Nephron progenitor cell (in vitro differentiated cells): ENCODE measurements around the gene TIPARP.

Experiments used
- DNase-seq: peaks from one replicate; pipeline ENCODE4 v3.0.0; 2021
- H3K27ac Mint-ChIP-seq: 2 replicates; pipeline ENCODE4 v1.8.0; 2021; ENCODE audit warnings: mild to moderate bottlenecking, moderate library complexity, mixed read lengths
- H3K27me3 Mint-ChIP-seq: 2 replicates; pipeline ENCODE4 v1.8.0; 2021; ENCODE audit warnings: mild to moderate bottlenecking, low read depth, mixed read lengths; ENCODE audit not compliant: poor library complexity
- H3K36me3 Mint-ChIP-seq: 2 replicates; pipeline ENCODE4 v1.8.0; 2021; ENCODE audit warnings: low read depth, mixed read lengths
- H3K4me1 Mint-ChIP-seq: 2 replicates; pipeline ENCODE4 v1.8.0; 2021; ENCODE audit warnings: mixed read lengths
- H3K4me3 Mint-ChIP-seq: 2 replicates; pipeline ENCODE4 v1.8.0; 2021; ENCODE audit warnings: mild to moderate bottlenecking, moderate library complexity, mixed read lengths
- H3K9me3 Mint-ChIP-seq: 2 replicates; pipeline ENCODE4 v1.8.0; 2021; ENCODE audit warnings: mild to moderate bottlenecking, moderate library complexity, mixed read lengths
- TF ChIP-seq, protein P1 (sequence below): fragments of 200-600 bp; sonication (generic); IDR thresholded peaks from 2 replicates; pipeline ENCODE4 v1.5.0; 2021; ENCODE audit warnings: antibody characterized with exemption

Gene TIPARP

DNA sequence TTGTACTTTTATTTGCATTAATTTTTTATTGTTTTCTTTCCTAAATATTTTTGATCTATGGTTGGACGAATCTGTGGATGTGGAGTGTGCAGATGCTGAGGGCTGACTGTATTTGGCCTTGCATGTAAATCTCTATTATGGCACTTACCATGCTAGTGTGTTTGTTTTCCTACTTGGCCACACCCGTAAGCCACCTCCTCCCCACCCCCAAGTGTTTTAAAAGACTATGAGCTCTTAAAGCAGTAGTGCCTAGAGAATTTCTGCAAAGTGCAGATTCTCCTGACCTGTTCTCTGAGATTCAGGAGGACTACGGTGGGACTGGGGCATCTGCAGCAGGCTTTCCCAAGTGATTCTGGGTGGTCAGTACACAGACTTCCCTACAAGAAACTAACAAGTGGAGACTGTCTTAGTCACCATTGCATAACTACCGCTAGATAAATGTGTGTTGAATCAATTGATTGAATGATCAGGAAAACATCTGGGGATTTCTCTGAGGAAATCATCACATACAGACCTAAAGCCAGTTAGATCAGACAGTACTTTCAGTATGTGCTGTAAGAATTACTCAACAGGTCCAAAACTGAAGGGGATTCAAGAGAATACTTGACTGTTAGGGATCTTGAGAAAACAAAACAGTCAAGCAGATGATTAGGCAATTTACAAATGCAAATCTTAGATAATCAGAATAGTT, 6.2 kb upstream of the TIPARP start:
- Mint-ChIP-seq H3K9me3 (no peaks in the 10 kb centered on the region), H3K4me1 (peaks cover 35% of the 10 kb centered on the region), H3K27ac (no peak overlapping the region), H3K4me3 (no peak overlapping the region), H3K27me3 (peaks cover 4% of the 10 kb centered on the region), H3K36me3 (no peaks in the 10 kb centered on the region)
- TF ChIP-seq, protein P1, sequence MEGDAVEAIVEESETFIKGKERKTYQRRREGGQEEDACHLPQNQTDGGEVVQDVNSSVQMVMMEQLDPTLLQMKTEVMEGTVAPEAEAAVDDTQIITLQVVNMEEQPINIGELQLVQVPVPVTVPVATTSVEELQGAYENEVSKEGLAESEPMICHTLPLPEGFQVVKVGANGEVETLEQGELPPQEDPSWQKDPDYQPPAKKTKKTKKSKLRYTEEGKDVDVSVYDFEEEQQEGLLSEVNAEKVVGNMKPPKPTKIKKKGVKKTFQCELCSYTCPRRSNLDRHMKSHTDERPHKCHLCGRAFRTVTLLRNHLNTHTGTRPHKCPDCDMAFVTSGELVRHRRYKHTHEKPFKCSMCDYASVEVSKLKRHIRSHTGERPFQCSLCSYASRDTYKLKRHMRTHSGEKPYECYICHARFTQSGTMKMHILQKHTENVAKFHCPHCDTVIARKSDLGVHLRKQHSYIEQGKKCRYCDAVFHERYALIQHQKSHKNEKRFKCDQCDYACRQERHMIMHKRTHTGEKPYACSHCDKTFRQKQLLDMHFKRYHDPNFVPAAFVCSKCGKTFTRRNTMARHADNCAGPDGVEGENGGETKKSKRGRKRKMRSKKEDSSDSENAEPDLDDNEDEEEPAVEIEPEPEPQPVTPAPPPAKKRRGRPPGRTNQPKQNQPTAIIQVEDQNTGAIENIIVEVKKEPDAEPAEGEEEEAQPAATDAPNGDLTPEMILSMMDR, result no peak
- no peak for DNase-seq

DNA sequence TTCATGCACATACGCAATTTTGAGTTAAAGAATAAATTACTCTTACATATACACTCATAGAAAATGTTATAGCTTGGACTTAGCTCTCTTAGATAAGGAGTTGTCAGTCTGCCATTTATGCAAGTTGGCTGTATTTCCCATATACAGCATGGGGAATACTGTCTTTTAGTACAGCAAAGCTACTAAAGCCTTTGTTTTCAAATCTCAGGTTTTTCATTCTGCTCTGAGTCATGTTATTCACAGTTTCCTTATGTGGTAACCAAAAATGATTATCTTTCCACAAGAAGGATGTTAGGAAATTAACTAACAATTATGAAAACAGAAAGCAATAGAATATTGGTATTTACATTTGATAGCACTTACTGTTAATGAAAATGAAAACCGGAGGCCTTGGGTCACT, 4.3 kb upstream of the TIPARP start:
- DNase-seq, result no peak
- Mint-ChIP-seq H3K4me1 (peaks cover 31% of the 10 kb centered on the region), H3K9me3 (no peaks in the 10 kb centered on the region), H3K27ac (no peak overlapping the region), H3K27me3 (peaks cover 7% of the 10 kb centered on the region), H3K36me3 (no peaks in the 10 kb centered on the region), H3K4me3 (no peak overlapping the region)
- TF ChIP-seq, protein P1, result no peak

DNA sequence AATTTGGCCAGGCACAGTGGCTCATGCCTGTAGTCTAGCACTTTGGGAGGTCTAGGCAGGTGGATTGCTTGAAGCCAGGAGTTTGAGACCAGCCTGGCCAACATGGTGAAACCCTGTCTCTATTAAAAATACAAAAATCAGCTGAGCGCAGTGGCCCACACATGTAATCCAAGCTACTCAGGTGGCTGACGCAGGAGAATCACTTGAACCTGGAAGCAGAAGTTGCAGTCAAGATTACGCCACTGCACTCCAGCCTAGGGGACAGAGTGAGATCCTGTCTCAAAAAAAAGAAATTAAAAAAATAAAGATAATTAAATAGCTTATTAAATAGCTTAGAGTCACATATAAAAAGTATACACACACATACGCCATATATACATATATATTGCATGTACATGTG, 3.7 kb upstream of the TIPARP start:
- H3K4me3 Mint-ChIP-seq, result no peak overlapping the region
- TF ChIP-seq, protein P1, result no peak
- no peaks in the 10 kb centered on the region for H3K36me3 Mint-ChIP-seq
- peaks cover 7% of the 10 kb centered on the region for H3K27me3 Mint-ChIP-seq
- H3K27ac Mint-ChIP-seq, result no peak overlapping the region
- DNase-seq, result no peak
- H3K9me3 Mint-ChIP-seq, result no peaks in the 10 kb centered on the region
- H3K4me1 Mint-ChIP-seq, result peaks cover 25% of the 10 kb centered on the region

DNA sequence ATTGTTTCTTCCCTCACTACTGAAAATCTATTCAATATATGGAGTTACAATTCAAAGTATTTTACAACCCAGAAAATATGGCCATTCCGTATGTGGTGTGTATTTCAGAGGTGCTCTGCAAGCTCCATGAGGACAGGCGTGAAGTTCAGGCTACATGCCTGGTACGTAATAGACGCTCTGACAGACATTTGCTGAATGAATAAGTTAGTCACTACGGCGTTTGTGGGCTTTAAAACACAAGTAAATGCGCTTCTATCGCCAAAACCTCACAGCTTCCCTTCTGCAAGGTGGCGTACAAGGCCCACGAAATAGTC, 701 bp upstream of the TIPARP start:
- TF ChIP-seq, protein P1, result no peak
- H3K4me3 Mint-ChIP-seq, result peak overlapping the region; percentile 97
- peaks cover 36% of the 10 kb centered on the region for H3K4me1 Mint-ChIP-seq
- DNase-seq, result no peak
- peaks cover 7% of the 10 kb centered on the region for H3K27me3 Mint-ChIP-seq
- H3K9me3 Mint-ChIP-seq, result no peaks in the 10 kb centered on the region
- H3K27ac Mint-ChIP-seq, result peak overlapping the region; percentile 98
- peaks cover 14% of the 10 kb centered on the region for H3K36me3 Mint-ChIP-seq

DNA sequence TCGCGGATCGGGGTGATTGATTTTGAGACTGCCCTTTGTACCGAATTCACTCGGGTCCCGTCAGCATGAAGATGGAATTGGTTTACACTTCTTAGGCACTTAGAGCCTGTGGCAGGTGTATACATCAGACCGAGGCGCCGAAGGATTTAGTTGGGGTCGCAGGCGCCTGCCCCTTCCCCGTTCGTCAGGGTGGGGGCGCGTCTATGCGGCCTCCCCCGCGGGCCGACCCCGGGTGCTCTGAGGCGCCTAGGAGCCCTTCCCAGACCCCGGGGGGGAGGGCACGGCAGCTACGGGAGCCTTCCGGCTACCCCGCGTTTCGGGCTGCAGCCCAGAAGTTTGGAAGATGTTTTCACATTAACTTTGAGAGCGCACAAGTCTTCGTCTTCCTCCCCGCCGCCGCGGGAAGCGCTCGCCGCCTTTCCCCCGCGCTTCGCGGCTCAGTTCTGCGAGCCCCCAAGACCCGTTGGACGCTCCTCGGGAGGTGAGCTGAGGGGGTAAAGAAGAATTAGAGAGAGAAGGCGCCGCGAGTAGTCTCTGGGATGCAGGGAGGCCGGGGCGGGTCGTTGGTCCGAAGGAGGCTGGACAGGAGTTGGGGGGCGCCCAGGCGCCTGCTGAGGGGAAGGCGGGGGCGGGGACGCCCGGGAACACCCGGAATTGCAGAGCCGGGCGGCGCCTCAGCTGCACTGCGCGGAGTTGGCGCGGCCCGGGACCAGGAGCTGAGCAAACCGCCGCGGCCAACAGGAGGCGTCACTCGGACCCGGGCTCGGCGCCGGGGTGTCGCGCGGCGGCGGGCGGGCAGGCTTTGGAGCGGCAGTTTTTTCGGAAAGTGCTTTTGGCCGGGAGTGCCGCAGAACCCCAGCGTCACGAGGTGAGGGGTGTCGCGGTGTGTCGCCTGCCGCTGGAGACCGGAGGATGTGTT, 780 bp downstream of the TIPARP start:
- peak; percentile 75 for DNase-seq
- peak overlapping the region; percentile 98 for H3K27ac Mint-ChIP-seq
- TF ChIP-seq, protein P1, result peak; percentile 42
- H3K4me1 Mint-ChIP-seq, result peaks cover 47% of the 10 kb centered on the region
- H3K9me3 Mint-ChIP-seq, result no peaks in the 10 kb centered on the region
- H3K36me3 Mint-ChIP-seq, result peaks cover 23% of the 10 kb centered on the region
- peak overlapping the region; percentile 97 for H3K4me3 Mint-ChIP-seq
- H3K27me3 Mint-ChIP-seq, result peaks cover 7% of the 10 kb centered on the region
